HEK293T (cell line): ENCODE measurements around the gene VPS26A.

Experiments used
- CTCF ChIA-PET: fragments of 350-600 bp; formaldehyde crosslinking; extraction: SDS; loops from one replicate; lab custom pipeline; 2021; ENCODE audit warnings: antibody characterized with exemption, inconsistent platforms; lab: Yijun Ruan, JAX
- POLR2A ChIA-PET: fragments of 350-600 bp; formaldehyde crosslinking; extraction: SDS; loops from one replicate; lab custom pipeline; 2020; ENCODE audit warnings: antibody characterized with exemption, inconsistent platforms; lab: Yijun Ruan, JAX
- DNase-seq: peaks from one replicate; pipeline ENCODE4 v3.0.0; 2012; ENCODE audit warnings: mixed read lengths; ENCODE audit errors: extremely low spot score
- ARNT ChIP-seq: fragments of 450-650 bp; IDR thresholded peaks from 2 replicates; pipeline ENCODE4 v1.6.1; 2017; ENCODE audit warnings: mild to moderate bottlenecking
- BHLHE40 ChIP-seq: fragments of 450-650 bp; IDR thresholded peaks from 2 replicates; pipeline ENCODE4 v1.6.1; 2016; ENCODE audit warnings: mild to moderate bottlenecking, moderate library complexity, borderline replicate concordance
- CTBP1 ChIP-seq: fragments of 450-650 bp; IDR thresholded peaks from 2 replicates; pipeline ENCODE4 v1.6.1; 2016; ENCODE audit warnings: borderline replicate concordance
- ELF4 ChIP-seq: fragments of 450-650 bp; IDR thresholded peaks from 2 replicates; pipeline ENCODE4 v1.6.1; 2017; ENCODE audit warnings: antibody characterized with exemption
- FOXA1 ChIP-seq: fragments of 450-650 bp; IDR thresholded peaks from 2 replicates; pipeline ENCODE4 v1.6.1; 2016; ENCODE audit warnings: mild to moderate bottlenecking
- FOXK2 ChIP-seq: fragments of 450-650 bp; IDR thresholded peaks from 2 replicates; pipeline ENCODE4 v1.6.1; 2016; ENCODE audit warnings: mild to moderate bottlenecking
- FOXM1 ChIP-seq: fragments of 450-650 bp; IDR thresholded peaks from 2 replicates; pipeline ENCODE4 v1.6.1; 2017; ENCODE audit warnings: mild to moderate bottlenecking, borderline replicate concordance
- HDGF ChIP-seq: fragments of 450-650 bp; IDR thresholded peaks from 2 replicates; pipeline ENCODE4 v1.6.1; 2017; ENCODE audit warnings: antibody characterized with exemption, borderline replicate concordance
- L3MBTL2 ChIP-seq: fragments of 450-650 bp; conservative IDR thresholded peaks from 2 replicates; pipeline ENCODE4 v1.6.1; 2016; ENCODE audit warnings: mild to moderate bottlenecking
- LEF1 ChIP-seq: fragments of 450-650 bp; IDR thresholded peaks from 2 replicates; pipeline ENCODE4 v1.6.1; 2017; ENCODE audit warnings: mild to moderate bottlenecking, borderline replicate concordance
- NFRKB ChIP-seq: fragments of 450-650 bp; IDR thresholded peaks from 2 replicates; pipeline ENCODE4 v1.6.1; 2016; ENCODE audit warnings: mild to moderate bottlenecking, moderate library complexity
- SP1 ChIP-seq: fragments of 450-650 bp; IDR thresholded peaks from 2 replicates; pipeline ENCODE4 v1.6.1; 2017
- SUZ12 ChIP-seq: fragments of 450-650 bp; IDR thresholded peaks from 2 replicates; pipeline ENCODE4 v1.6.1; 2016; ENCODE audit warnings: mild to moderate bottlenecking
- TARDBP ChIP-seq: fragments of 450-650 bp; IDR thresholded peaks from 2 replicates; pipeline ENCODE4 v1.6.1; 2016
- ZNF384 ChIP-seq: fragments of 450-650 bp; IDR thresholded peaks from 2 replicates; pipeline ENCODE4 v1.6.1; 2016
- TF ChIP-seq, protein P1 (sequence below): fragments of 450-650 bp; IDR thresholded peaks from 2 replicates; pipeline ENCODE4 v1.6.1; 2016

The VPS26A gene

DNA sequence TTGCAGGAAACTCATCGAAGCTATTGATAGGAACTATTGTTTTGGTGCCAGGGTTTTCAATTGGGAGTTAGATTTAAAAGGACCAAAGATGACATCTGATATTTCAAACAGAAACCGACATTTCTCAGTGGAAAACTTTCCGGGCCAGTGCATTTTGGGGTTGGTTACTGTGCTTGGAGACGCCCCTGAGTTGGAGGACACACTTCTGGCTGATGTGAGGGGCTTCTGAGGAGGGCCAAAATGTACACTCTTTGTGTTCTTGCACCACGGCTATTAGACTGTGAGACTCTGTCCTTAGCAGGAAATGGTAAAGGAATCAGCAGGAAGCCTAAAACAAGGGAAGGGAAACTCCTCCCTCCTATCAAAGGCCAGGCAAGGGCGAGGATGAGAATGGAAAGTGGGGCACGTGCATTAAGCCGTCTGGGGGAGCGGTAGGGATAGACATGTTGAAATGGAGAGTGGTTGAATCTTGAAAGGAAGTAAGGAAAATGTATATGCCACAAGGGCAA is 37.9 kb upstream of the VPS26A start:
- DNase-seq, result no peak
- ChIA-PET CTCF (no interaction called here), POLR2A (no interaction called here)
- TF ChIP-seq ELF4, result no peak
- TF ChIP-seq FOXK2, result no peak
- TF ChIP-seq SP1, result no peak

DNA sequence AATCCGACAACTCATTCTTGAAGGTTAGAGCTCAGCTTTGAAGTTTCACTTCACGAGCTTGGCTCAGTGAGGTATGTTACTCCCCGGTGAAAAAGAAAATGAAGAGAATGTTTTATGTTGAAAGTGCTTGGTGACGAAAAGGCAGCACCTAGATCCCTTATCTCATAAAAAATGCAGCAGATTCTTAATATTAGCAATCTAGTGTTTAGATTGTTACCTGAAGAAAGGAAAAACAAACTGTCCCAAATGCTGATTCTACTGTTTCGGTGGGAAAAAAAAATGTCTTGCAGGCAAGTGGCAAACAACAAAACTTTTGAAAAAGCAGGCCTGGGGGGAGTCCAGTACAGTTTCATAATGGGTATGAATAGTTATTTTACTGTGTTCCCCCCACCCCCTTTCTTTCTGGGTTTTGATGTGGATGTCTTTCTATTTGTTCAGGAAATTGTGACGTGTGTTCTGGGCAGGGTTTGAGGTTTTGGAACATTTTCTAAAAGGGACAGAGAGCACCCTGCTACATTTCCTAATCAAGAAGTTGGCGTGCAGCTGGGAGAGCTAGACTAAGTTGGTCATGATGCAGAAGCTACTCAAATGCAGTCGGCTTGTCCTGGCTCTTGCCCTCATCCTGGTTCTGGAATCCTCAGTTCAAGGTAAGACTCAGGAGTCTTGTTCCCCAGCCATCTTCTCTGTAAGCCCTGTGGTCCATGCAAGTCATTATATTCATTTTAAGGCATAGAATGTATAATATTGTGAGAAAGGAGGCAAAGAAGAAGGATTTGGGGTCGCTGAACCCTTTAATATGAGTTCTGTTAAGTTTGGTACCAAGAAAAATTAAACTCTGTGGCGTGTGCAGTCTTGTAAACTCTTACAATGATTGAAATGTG is 36.1 kb upstream of the VPS26A start, which contains the start of gene SRGN:
SRGN (plus strand) TSS at position 514 of the 881 bp plus-strand sequence; CDS start at position 569, 55 bp downstream.
- ChIA-PET CTCF (no interaction called here), POLR2A (interaction anchor here (0.6 kb wide), 1 partner anchor 55 kb away, joined by 3 read pairs; no protein-coding TSS in a partner anchor)
- TF ChIP-seq ZNF384, result no peak
- TF ChIP-seq BHLHE40, result no peak
- no peak for TF ChIP-seq TARDBP
- TF ChIP-seq SP1, result no peak
- no peak for TF ChIP-seq SUZ12
- TF ChIP-seq FOXM1, result no peak
- TF ChIP-seq HDGF, result no peak
- no peak for TF ChIP-seq FOXA1
- TF ChIP-seq LEF1, result no peak
- TF ChIP-seq ARNT, result no peak
- TF ChIP-seq ELF4, result no peak
- TF ChIP-seq FOXK2, result no peak
- TF ChIP-seq CTBP1, result no peak
- TF ChIP-seq NFRKB, result no peak
- TF ChIP-seq L3MBTL2, result no peak
- TF ChIP-seq, protein P1, sequence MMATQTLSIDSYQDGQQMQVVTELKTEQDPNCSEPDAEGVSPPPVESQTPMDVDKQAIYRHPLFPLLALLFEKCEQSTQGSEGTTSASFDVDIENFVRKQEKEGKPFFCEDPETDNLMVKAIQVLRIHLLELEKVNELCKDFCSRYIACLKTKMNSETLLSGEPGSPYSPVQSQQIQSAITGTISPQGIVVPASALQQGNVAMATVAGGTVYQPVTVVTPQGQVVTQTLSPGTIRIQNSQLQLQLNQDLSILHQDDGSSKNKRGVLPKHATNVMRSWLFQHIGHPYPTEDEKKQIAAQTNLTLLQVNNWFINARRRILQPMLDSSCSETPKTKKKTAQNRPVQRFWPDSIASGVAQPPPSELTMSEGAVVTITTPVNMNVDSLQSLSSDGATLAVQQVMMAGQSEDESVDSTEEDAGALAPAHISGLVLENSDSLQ, result no peak
- no peak for DNase-seq

DNA sequence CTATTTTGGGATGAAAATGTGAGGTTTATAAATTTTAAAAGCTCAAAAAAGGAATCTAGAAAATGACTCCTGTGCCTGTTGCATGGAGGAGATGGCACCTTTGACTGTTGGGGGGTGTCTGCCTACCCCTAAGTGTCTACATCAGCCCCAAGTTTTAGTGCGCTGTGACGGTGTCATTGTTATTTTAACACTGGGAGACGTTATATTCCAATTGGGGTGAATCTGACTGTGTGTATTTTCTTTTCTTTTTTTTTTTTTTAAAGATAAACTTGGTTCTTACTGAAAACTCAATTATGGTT is 35.6 kb upstream of the VPS26A start:
- CTCF ChIA-PET, result no interaction called here
- POLR2A ChIA-PET, result no interaction called here

DNA sequence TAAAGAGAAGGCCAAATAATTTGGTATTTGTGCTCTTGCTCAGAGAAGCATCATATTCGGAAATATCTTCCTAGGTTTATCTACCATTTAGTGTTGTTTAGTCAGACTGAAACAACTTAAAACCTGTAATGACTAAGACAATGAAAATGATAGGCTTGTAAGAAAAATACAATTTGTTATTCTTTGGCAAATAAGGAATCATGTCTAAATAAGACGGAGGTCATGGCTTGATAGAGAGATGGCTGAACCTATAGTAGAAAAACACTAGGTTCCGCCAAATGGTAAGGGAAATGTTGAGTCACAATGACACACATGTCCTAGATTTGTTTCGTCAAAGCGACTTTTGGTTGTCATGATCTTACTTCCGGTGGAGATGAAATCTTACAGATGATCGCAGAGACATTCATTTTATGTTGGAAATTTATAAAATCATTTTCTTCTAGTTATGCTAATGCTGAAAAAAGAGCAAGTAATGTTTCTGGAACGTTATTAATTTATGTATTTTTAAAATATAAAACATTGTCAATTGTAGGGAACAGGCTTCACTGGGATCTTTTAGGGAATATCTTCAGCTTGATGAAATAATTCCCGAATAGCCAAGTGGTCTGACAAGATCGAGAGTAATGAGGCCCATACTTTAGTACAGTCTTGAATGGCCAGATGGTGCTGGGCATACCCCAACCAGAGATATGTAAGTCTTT is 35.0 kb upstream of the VPS26A start:
- TF ChIP-seq SP1, result no peak
- no peak for TF ChIP-seq FOXK2
- TF ChIP-seq BHLHE40, result no peak
- no peak for TF ChIP-seq SUZ12
- no peak for TF ChIP-seq HDGF
- no peak for TF ChIP-seq TARDBP
- TF ChIP-seq LEF1, result no peak
- no peak for TF ChIP-seq L3MBTL2
- TF ChIP-seq, protein P1, result no peak
- TF ChIP-seq NFRKB, result no peak
- TF ChIP-seq CTBP1, result no peak
- no peak for TF ChIP-seq FOXA1
- TF ChIP-seq ARNT, result no peak
- TF ChIP-seq FOXM1, result no peak
- TF ChIP-seq ELF4, result no peak
- TF ChIP-seq ZNF384, result no peak
- ChIA-PET POLR2A (no interaction called here), CTCF (no interaction called here)
- DNase-seq, result no peak

More for the DNA sequence above, 35.6 kb upstream of the VPS26A start:
- TF ChIP-seq L3MBTL2, result no peak
- TF ChIP-seq SUZ12, result no peak
- TF ChIP-seq ELF4, result no peak
- no peak for TF ChIP-seq BHLHE40
- TF ChIP-seq ZNF384, result no peak
- TF ChIP-seq ARNT, result no peak
- no peak for TF ChIP-seq FOXK2
- no peak for TF ChIP-seq FOXA1
- no peak for TF ChIP-seq LEF1
- TF ChIP-seq NFRKB, result no peak
- no peak for TF ChIP-seq CTBP1
- TF ChIP-seq FOXM1, result no peak
- TF ChIP-seq, protein P1, result no peak
- no peak for TF ChIP-seq TARDBP
- no peak for TF ChIP-seq SP1
- DNase-seq, result no peak

DNA sequence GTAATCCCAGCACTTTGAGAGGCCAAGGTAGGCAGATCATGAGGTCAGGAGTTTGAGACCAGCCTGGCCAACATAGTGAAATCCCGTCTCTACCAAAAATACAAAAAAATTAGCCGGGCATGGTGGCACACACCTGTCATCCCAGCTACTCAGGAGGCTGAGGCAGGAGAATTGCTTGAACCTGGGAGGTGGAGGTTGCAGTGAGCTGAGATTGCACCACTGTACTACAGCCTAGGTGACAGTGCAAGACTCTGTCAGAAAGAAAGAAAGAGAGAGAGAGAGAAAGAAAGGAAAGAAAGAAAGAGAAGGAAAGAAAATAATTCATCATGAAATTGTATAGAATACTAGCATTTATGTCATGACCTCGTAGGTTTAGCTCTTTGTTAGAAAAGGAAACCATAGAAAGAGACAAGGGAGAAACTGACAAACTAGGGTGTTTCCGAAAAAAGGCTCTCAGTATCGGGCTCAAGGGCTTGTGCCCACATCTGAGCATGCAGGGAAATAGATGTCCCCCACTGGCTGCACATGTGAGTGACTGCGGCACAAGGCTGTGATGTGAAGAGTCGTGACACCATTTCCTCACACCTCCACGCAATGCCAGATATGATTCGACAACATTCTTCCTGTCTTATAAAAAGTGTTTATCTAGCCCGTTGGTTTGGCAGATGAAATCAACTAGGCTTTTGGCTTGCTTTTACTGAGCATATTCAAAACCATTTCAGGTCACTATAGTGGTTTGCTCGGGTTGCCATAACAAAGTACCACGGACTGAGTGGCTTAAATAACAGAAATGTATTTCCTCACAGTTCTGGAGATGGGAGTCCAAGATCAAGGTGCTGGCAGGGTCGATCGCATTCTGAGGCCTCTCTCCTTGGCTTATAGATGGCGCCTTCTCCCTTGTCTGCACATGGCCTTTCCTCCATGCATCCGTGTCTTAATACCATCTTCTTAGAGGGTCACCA is 34.1 kb upstream of the VPS26A start:
- no peak for DNase-seq
- TF ChIP-seq ELF4, result no peak
- CTCF ChIA-PET, result no interaction called here
- POLR2A ChIA-PET, result no interaction called here
